SK-N-DZ (cell line): ENCODE data around the gene NDUFS6.
"Not testable (repeated sequence)": the region's sequence is repeated elsewhere in the genome, so short reads cannot be mapped to it uniquely, and the experiment has no call there.

Experiments used
- DNase-seq: peaks from one replicate; pipeline ENCODE4 v3.0.0-alpha.2; 2015; ENCODE audit warnings: low spot score

Gene NDUFS6

GRCh38 chr5:1797103-1797800 is 4.0 kb upstream of the NDUFS6 start:
- DNase-seq: no peak

GRCh38 chr5:1797855-1798254 is 3.4 kb upstream of the NDUFS6 start:
- no peak for DNase-seq

- DNase-seq: not testable (repeated sequence)
Measured at GRCh38 chr5:1798589-1798988, 2.6 kb upstream of the NDUFS6 start.

- no peak for DNase-seq
Measured at GRCh38 chr5:1799110-1799601, 2.1 kb upstream of the NDUFS6 start.

GRCh38 chr5:1799602-1800471 is 1.4 kb upstream of the NDUFS6 start, which contains the start of gene MRPL36:
Gene MRPL36 (minus strand): TSS chr5:1799837. CDS start chr5:1798935, 902 bp downstream.
- peak; percentile 89 for DNase-seq

GRCh38 chr5:1800472-1801221 is 560 bp upstream of the NDUFS6 start:
- DNase-seq: peak; percentile 51

- no peak for DNase-seq
Measured at GRCh38 chr5:1801967-1802295, 724 bp downstream of the NDUFS6 start.

- DNase-seq: no peak
Measured at GRCh38 chr5:1803192-1803591, 2.0 kb downstream of the NDUFS6 start.

GRCh38 chr5:1804001-1804690 is 2.9 kb downstream of the NDUFS6 start:
- DNase-seq: no peak

- no peak for DNase-seq
Measured at GRCh38 chr5:1805326-1805725, 4.1 kb downstream of the NDUFS6 start.

GRCh38 chr5:1805736-1806135 is 4.5 kb downstream of the NDUFS6 start:
- no peak for DNase-seq

- DNase-seq: no peak
Measured at GRCh38 chr5:1806199-1806598, 5.0 kb downstream of the NDUFS6 start.

GRCh38 chr5:1806974-1807373 is 5.8 kb downstream of the NDUFS6 start:
- no peak for DNase-seq

GRCh38 chr5:1807451-1808185 is 6.4 kb downstream of the NDUFS6 start:
- no peak for DNase-seq

- no peak for DNase-seq
Measured at GRCh38 chr5:1808439-1808838, 7.2 kb downstream of the NDUFS6 start.

GRCh38 chr5:1809416-1810035 is 8.3 kb downstream of the NDUFS6 start:
- DNase-seq: no peak

GRCh38 chr5:1810581-1811101 is 9.4 kb downstream of the NDUFS6 start:
- DNase-seq: no peak

GRCh38 chr5:1814183-1815020 is 13.2 kb downstream of the NDUFS6 start:
- no peak for DNase-seq
